Activated CD4-positive, alpha-beta T cell treated with anti-CD3 and anti-CD28 coated beads, Interleukin-2, amount 10 ng/mL, durations not matched to agents 24 days and 14 days (primary cell): ENCODE measurements around the gene TPT1. TPM values are rescaled to one million over a fixed set of nuclear protein-coding genes. Genes with fewer than 3 reads are reported as not detected.
A peak's percentile ranks its signal among the peaks of the same experiment; 100 is the strongest.

ENCODE experiments used
- DNase-seq: peaks from one replicate; pipeline ENCODE4 v3.0.0; 2022
- H3K27ac Mint-ChIP-seq: one replicate; pipeline ENCODE4 v1.8.0; 2022; ENCODE audit warnings: mild to moderate bottlenecking, mixed read lengths
- H3K27me3 Mint-ChIP-seq: one replicate; pipeline ENCODE4 v1.8.0; 2022; ENCODE audit warnings: mixed read lengths
- H3K36me3 Mint-ChIP-seq: one replicate; pipeline ENCODE4 v1.8.0; 2022; ENCODE audit warnings: low read depth, mild to moderate bottlenecking, mixed read lengths
- H3K4me1 Mint-ChIP-seq: one replicate; pipeline ENCODE4 v1.8.0; 2021; ENCODE audit warnings: mixed read lengths
- H3K4me3 Mint-ChIP-seq: one replicate; pipeline ENCODE4 v1.8.0; 2022; ENCODE audit warnings: mild to moderate bottlenecking, moderate library complexity, mixed read lengths
- H3K9me3 Mint-ChIP-seq: one replicate; pipeline ENCODE4 v1.8.0; 2021; ENCODE audit warnings: mixed read lengths
- intact Hi-C: fragments of 100-400 bp; cut with micrococcal nuclease; formaldehyde crosslinking; loops from one replicate; pipeline ENCODE4 v1.15.1; 2023
- total RNA-seq: library from RNA; stranded (reverse); gene quantifications from 2 replicates; pipeline ENCODE4 v1.2.3, GENCODE V29; 2022

The TPT1 gene
- total RNA-seq, 1 donor from 2014 or later: 2,188 TPM

GRCh38 chr13:45337395-45337794 lies 3.6 kb downstream of the TPT1 start:
- H3K9me3 Mint-ChIP-seq: no peaks in the 10 kb centered on the region
- H3K27me3 Mint-ChIP-seq: no peaks in the 10 kb centered on the region
- H3K36me3 Mint-ChIP-seq: peaks cover 78% of the 10 kb centered on the region
- H3K27ac Mint-ChIP-seq: peak overlapping the region; percentile 30
- DNase-seq: no peak
- peaks cover 71% of the 10 kb centered on the region for H3K4me1 Mint-ChIP-seq
- H3K4me3 Mint-ChIP-seq: peak overlapping the region; percentile 99
- intact Hi-C loops: no loop called here

- Mint-ChIP-seq H3K4me3 (peak overlapping the region; percentile 99), H3K9me3 (no peaks in the 10 kb centered on the region), H3K27ac (peak overlapping the region; percentile 13), H3K4me1 (peaks cover 77% of the 10 kb centered on the region), H3K27me3 (no peaks in the 10 kb centered on the region), H3K36me3 (peaks cover 78% of the 10 kb centered on the region)
- intact Hi-C loops: loop anchor here (1.0 kb wide), 1 partner anchor 58 kb away; no protein-coding TSS in a partner anchor
- DNase-seq: peak; percentile 62
These were observed 4.8 kb downstream of the TPT1 start for GRCh38 chr13:45336025-45336800.

- intact Hi-C loops: loop anchor here (1.0 to 2.0 kb wide), 2 partner anchors 15 to 59 kb away; no protein-coding TSS in a partner anchor
- Mint-ChIP-seq H3K27me3 (no peaks in the 10 kb centered on the region), H3K4me1 (peaks cover 81% of the 10 kb centered on the region), H3K27ac (no peak overlapping the region), H3K4me3 (peak overlapping the region; percentile 99), H3K9me3 (no peaks in the 10 kb centered on the region), H3K36me3 (peaks cover 74% of the 10 kb centered on the region)
- no peak for DNase-seq
These were observed 5.5 kb downstream of the TPT1 start for GRCh38 chr13:45335397-45336024.

- H3K4me3 Mint-ChIP-seq: peak overlapping the region; percentile 99
- no peaks in the 10 kb centered on the region for H3K9me3 Mint-ChIP-seq
- intact Hi-C loops: loop anchor here (2.0 to 5.0 kb wide), 2 partner anchors 13 to 33 kb away; no protein-coding TSS in a partner anchor
- H3K27me3 Mint-ChIP-seq: no peaks in the 10 kb centered on the region
- H3K27ac Mint-ChIP-seq: peak overlapping the region; percentile 56
- peaks cover 62% of the 10 kb centered on the region for H3K36me3 Mint-ChIP-seq
- peak; percentile 84 for DNase-seq
- H3K4me1 Mint-ChIP-seq: peaks cover 85% of the 10 kb centered on the region
These were observed 6.7 kb downstream of the TPT1 start for GRCh38 chr13:45333977-45334922.

GRCh38 chr13:45333251-45333976 lies 7.6 kb downstream of the TPT1 start:
- DNase-seq: no peak
- Mint-ChIP-seq H3K4me3 (peak overlapping the region; percentile 99), H3K4me1 (peaks cover 78% of the 10 kb centered on the region), H3K9me3 (no peaks in the 10 kb centered on the region), H3K36me3 (peaks cover 54% of the 10 kb centered on the region), H3K27ac (no peak overlapping the region), H3K27me3 (no peaks in the 10 kb centered on the region)
- intact Hi-C loops: loop anchor here (5.0 kb wide), 1 partner anchor 34 kb away; no protein-coding TSS in a partner anchor

- DNase-seq: no peak
- no peaks in the 10 kb centered on the region for H3K9me3 Mint-ChIP-seq
- intact Hi-C loops: loop anchor here (5.0 kb wide), 1 partner anchor 34 kb away; no protein-coding TSS in a partner anchor
- peaks cover 74% of the 10 kb centered on the region for H3K4me1 Mint-ChIP-seq
- no peak overlapping the region for H3K4me3 Mint-ChIP-seq
- no peak overlapping the region for H3K27ac Mint-ChIP-seq
- peaks cover 48% of the 10 kb centered on the region for H3K36me3 Mint-ChIP-seq
- H3K27me3 Mint-ChIP-seq: no peaks in the 10 kb centered on the region
These were observed 8.2 kb downstream of the TPT1 start for GRCh38 chr13:45332831-45333219.

- Mint-ChIP-seq H3K36me3 (peaks cover 42% of the 10 kb centered on the region), H3K27ac (no peak overlapping the region), H3K9me3 (no peaks in the 10 kb centered on the region), H3K4me3 (no peak overlapping the region), H3K27me3 (no peaks in the 10 kb centered on the region), H3K4me1 (peaks cover 75% of the 10 kb centered on the region)
- intact Hi-C loops: loop anchor here (5.0 kb wide), 1 partner anchor 35 kb away; no protein-coding TSS in a partner anchor
- no peak for DNase-seq
These were observed 8.8 kb downstream of the TPT1 start for GRCh38 chr13:45332036-45332830.

GRCh38 chr13:45331692-45332035 lies 9.3 kb downstream of the TPT1 start:
- Mint-ChIP-seq H3K27me3 (no peaks in the 10 kb centered on the region), H3K9me3 (no peaks in the 10 kb centered on the region), H3K4me3 (no peak overlapping the region), H3K27ac (no peak overlapping the region), H3K36me3 (peaks cover 37% of the 10 kb centered on the region), H3K4me1 (peaks cover 73% of the 10 kb centered on the region)
- intact Hi-C loops: loop anchor here (5.0 kb wide), 1 partner anchor 36 kb away; no protein-coding TSS in a partner anchor
- DNase-seq: no peak

GRCh38 chr13:45331123-45331619 lies 9.8 kb downstream of the TPT1 start:
- peaks cover 32% of the 10 kb centered on the region for H3K36me3 Mint-ChIP-seq
- no peak for DNase-seq
- intact Hi-C loops: loop anchor here (5.0 kb wide), 1 partner anchor 36 kb away; no protein-coding TSS in a partner anchor
- H3K4me1 Mint-ChIP-seq: peaks cover 68% of the 10 kb centered on the region
- H3K27me3 Mint-ChIP-seq: no peaks in the 10 kb centered on the region
- no peak overlapping the region for H3K27ac Mint-ChIP-seq
- H3K9me3 Mint-ChIP-seq: no peaks in the 10 kb centered on the region
- H3K4me3 Mint-ChIP-seq: no peak overlapping the region

GRCh38 chr13:45328661-45329111 lies 12.3 kb downstream of the TPT1 start:
- H3K27me3 Mint-ChIP-seq: no peaks in the 10 kb centered on the region
- no peak overlapping the region for H3K4me3 Mint-ChIP-seq
- H3K9me3 Mint-ChIP-seq: no peaks in the 10 kb centered on the region
- peaks cover 44% of the 10 kb centered on the region for H3K4me1 Mint-ChIP-seq
- peaks cover 8% of the 10 kb centered on the region for H3K36me3 Mint-ChIP-seq
- H3K27ac Mint-ChIP-seq: no peak overlapping the region
- intact Hi-C loops: no loop called here
- no peak for DNase-seq

- Mint-ChIP-seq H3K9me3 (no peaks in the 10 kb centered on the region), H3K27me3 (no peaks in the 10 kb centered on the region), H3K27ac (peak overlapping the region; percentile 49), H3K4me1 (peaks cover 33% of the 10 kb centered on the region), H3K4me3 (peak overlapping the region; percentile 17), H3K36me3 (peaks cover 2% of the 10 kb centered on the region)
- peak; percentile 62 for DNase-seq
- intact Hi-C loops: no loop called here
These were observed 13.6 kb downstream of the TPT1 start for GRCh38 chr13:45327253-45327955.

- intact Hi-C loops: no loop called here
- H3K27me3 Mint-ChIP-seq: no peaks in the 10 kb centered on the region
- no peak overlapping the region for H3K27ac Mint-ChIP-seq
- H3K9me3 Mint-ChIP-seq: no peaks in the 10 kb centered on the region
- no peak for DNase-seq
- H3K4me3 Mint-ChIP-seq: no peak overlapping the region
- peaks cover 2% of the 10 kb centered on the region for H3K36me3 Mint-ChIP-seq
- peaks cover 22% of the 10 kb centered on the region for H3K4me1 Mint-ChIP-seq
These were observed 15.2 kb downstream of the TPT1 start for GRCh38 chr13:45325806-45326205.
